WTC11 (cell line): ENCODE measurements around the gene CCHCR1. TPM values are rescaled to one million over a fixed set of nuclear protein-coding genes. Genes with fewer than 3 reads are reported as not detected.

Experiments
- CBFB ChIP-seq: sonication (generic); formaldehyde crosslinking; IDR thresholded peaks from 2 replicates; pipeline ENCODE4 v1.8.1; 2022; ENCODE audit warnings: mild to moderate bottlenecking, low read depth, missing genetic modification reagents
- GABPB1 ChIP-seq: sonication (generic); formaldehyde crosslinking; IDR thresholded peaks from 2 replicates; pipeline ENCODE4 v1.8.1; 2023; ENCODE audit warnings: mild to moderate bottlenecking, missing genetic modification reagents
- NFYB ChIP-seq: sonication (generic); formaldehyde crosslinking; conservative IDR thresholded peaks from 2 replicates; pipeline ENCODE4 v1.8.0; 2022; ENCODE audit warnings: low read depth, missing genetic modification reagents
- NR3C1 ChIP-seq: sonication (generic); formaldehyde crosslinking; conservative IDR thresholded peaks from 2 replicates; pipeline ENCODE4 v1.8.1; 2023; ENCODE audit warnings: low read depth, mild to moderate bottlenecking, missing genetic modification reagents
- TCF7 ChIP-seq: sonication (generic); formaldehyde crosslinking; IDR thresholded peaks from 2 replicates; pipeline ENCODE4 v1.8.0; 2022; ENCODE audit warnings: mild to moderate bottlenecking, low read depth, missing genetic modification reagents, moderate library complexity
- TEAD1 ChIP-seq: sonication (generic); formaldehyde crosslinking; IDR thresholded peaks from 2 replicates; pipeline ENCODE4 v1.8.0; 2022; ENCODE audit warnings: mild to moderate bottlenecking, missing genetic modification reagents
- ZNF138 ChIP-seq: sonication (generic); formaldehyde crosslinking; conservative IDR thresholded peaks from 2 replicates; pipeline ENCODE4 v1.8.1; 2022; ENCODE audit warnings: mild to moderate bottlenecking, moderate library complexity, missing genetic modification reagents
- ZNF219 ChIP-seq: sonication (generic); formaldehyde crosslinking; IDR thresholded peaks from 2 replicates; pipeline ENCODE4 v1.8.0; 2023; ENCODE audit warnings: missing genetic modification reagents, mild to moderate bottlenecking, borderline replicate concordance
- ZNF263 ChIP-seq: sonication (generic); formaldehyde crosslinking; IDR thresholded peaks from 2 replicates; pipeline ENCODE4 v1.8.1; 2022; ENCODE audit warnings: low read depth, mild to moderate bottlenecking, moderate library complexity, missing genetic modification reagents
- ZNF317 ChIP-seq: sonication (generic); formaldehyde crosslinking; IDR thresholded peaks from 2 replicates; pipeline ENCODE4 v1.8.1; 2023; ENCODE audit warnings: low read depth, mild to moderate bottlenecking, moderate library complexity, missing genetic modification reagents, borderline replicate concordance
- ZNF396 ChIP-seq: fragments of 250-450 bp; sonication (Bioruptor Pico); IDR thresholded peaks from 2 replicates; pipeline ENCODE4 v1.8.0; 2021; ENCODE audit warnings: mild to moderate bottlenecking, moderate library complexity, borderline replicate concordance
- total RNA-seq: library from RNA; stranded (reverse); gene quantifications from 3 replicates; pipeline ENCODE4 v1.2.3, GENCODE V29; 2021
- TF ChIP-seq, protein P1 (sequence below): sonication (generic); formaldehyde crosslinking; IDR thresholded peaks from 2 replicates; pipeline ENCODE4 v1.8.1; 2023; ENCODE audit warnings: mild to moderate bottlenecking, missing genetic modification reagents
- TF ChIP-seq, protein P2 (sequence below): sonication (generic); formaldehyde crosslinking; IDR thresholded peaks from 2 replicates; pipeline ENCODE4 v1.8.1; 2022; ENCODE audit warnings: missing genetic modification reagents, borderline replicate concordance
- TF ChIP-seq, protein P3 (sequence below): fragments of 250-450 bp; sonication (Bioruptor Pico); IDR thresholded peaks from 2 replicates; pipeline ENCODE4 v1.9.0; 2021; ENCODE audit warnings: mild to moderate bottlenecking
- TF ChIP-seq, protein P4 (sequence below): sonication (generic); formaldehyde crosslinking; IDR thresholded peaks from 2 replicates; pipeline ENCODE4 v1.8.0; 2022; ENCODE audit warnings: mild to moderate bottlenecking, missing genetic modification reagents
- TF ChIP-seq, protein P5 (sequence below): sonication (generic); formaldehyde crosslinking; IDR thresholded peaks from 2 replicates; pipeline ENCODE4 v1.8.1; 2022; ENCODE audit warnings: low read depth, mild to moderate bottlenecking, moderate library complexity, missing genetic modification reagents, borderline replicate concordance

The CCHCR1 gene
- total RNA-seq, 1 experiment from 2014 or later: 58.7 TPM

DNA sequence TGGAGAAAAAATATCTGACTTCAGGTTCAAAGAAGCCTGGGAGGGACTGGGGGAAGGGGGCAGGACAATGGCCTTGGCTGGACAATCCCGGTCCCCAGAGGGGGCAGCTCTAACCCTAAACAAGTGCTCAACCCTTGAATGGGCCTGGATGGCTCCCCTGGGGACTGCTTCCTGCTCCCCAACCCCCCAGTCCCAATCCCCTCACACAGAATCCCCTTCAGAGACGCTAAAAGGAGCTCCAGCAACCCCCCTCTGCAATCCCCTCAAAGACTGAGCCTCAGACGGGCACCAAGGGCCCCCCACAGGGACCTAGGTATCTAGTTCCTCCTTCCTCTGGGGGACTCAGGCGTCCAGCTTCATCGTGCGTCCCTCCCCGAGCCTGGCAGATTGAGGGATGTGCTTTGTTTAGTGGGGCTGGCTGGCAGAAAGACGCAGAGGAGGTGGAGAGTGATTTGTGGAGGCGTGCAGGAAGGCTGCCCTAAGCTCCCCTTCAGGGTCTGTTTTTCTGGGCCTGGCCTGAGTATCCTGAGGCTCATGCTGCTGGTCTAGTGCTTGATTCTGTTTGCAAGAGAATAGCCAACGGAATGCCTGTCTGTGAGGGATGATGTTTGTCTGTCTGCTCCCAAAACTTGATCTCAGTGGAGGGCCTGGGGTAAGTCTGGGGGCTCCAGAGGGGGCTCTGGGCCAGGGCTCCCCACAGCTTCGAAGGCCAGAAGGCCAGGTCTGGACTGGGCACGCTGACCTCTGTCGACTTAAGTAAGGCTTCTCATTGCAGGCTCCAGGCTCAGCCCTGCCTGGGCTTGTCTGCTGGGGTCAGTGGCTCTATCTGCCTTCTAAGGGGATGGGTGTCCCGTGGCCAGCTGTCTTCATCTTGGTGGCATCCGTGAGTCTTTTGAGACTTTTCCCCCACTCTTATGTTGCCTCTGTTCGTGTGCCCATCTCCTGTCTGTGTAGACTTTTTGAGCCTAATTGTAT lies 14.6 kb upstream of the CCHCR1 start (continued):
- TF ChIP-seq, protein P1, sequence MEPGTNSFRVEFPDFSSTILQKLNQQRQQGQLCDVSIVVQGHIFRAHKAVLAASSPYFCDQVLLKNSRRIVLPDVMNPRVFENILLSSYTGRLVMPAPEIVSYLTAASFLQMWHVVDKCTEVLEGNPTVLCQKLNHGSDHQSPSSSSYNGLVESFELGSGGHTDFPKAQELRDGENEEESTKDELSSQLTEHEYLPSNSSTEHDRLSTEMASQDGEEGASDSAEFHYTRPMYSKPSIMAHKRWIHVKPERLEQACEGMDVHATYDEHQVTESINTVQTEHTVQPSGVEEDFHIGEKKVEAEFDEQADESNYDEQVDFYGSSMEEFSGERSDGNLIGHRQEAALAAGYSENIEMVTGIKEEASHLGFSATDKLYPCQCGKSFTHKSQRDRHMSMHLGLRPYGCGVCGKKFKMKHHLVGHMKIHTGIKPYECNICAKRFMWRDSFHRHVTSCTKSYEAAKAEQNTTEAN: no peak
- TF ChIP-seq, protein P2, sequence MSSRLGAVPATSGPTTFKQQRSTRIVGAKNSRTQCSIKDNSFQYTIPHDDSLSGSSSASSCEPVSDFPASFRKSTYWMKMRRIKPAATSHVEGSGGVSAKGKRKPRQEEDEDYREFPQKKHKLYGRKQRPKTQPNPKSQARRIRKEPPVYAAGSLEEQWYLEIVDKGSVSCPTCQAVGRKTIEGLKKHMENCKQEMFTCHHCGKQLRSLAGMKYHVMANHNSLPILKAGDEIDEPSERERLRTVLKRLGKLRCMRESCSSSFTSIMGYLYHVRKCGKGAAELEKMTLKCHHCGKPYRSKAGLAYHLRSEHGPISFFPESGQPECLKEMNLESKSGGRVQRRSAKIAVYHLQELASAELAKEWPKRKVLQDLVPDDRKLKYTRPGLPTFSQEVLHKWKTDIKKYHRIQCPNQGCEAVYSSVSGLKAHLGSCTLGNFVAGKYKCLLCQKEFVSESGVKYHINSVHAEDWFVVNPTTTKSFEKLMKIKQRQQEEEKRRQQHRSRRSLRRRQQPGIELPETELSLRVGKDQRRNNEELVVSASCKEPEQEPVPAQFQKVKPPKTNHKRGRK (CRISPR knock-in tag): no peak
- TF ChIP-seq ZNF138 (CRISPR knock-in tag): no peak
- no peak for TF ChIP-seq NFYB (CRISPR knock-in tag)
- TF ChIP-seq, protein P3, sequence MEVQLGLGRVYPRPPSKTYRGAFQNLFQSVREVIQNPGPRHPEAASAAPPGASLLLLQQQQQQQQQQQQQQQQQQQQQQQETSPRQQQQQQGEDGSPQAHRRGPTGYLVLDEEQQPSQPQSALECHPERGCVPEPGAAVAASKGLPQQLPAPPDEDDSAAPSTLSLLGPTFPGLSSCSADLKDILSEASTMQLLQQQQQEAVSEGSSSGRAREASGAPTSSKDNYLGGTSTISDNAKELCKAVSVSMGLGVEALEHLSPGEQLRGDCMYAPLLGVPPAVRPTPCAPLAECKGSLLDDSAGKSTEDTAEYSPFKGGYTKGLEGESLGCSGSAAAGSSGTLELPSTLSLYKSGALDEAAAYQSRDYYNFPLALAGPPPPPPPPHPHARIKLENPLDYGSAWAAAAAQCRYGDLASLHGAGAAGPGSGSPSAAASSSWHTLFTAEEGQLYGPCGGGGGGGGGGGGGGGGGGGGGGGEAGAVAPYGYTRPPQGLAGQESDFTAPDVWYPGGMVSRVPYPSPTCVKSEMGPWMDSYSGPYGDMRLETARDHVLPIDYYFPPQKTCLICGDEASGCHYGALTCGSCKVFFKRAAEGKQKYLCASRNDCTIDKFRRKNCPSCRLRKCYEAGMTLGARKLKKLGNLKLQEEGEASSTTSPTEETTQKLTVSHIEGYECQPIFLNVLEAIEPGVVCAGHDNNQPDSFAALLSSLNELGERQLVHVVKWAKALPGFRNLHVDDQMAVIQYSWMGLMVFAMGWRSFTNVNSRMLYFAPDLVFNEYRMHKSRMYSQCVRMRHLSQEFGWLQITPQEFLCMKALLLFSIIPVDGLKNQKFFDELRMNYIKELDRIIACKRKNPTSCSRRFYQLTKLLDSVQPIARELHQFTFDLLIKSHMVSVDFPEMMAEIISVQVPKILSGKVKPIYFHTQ (CRISPR knock-in tag): no peak; the same call in 1 of the 2 replicates
- no peak for TF ChIP-seq NR3C1 (CRISPR knock-in tag)
- TF ChIP-seq ZNF396 (CRISPR knock-in tag): no peak
- TF ChIP-seq, protein P4, sequence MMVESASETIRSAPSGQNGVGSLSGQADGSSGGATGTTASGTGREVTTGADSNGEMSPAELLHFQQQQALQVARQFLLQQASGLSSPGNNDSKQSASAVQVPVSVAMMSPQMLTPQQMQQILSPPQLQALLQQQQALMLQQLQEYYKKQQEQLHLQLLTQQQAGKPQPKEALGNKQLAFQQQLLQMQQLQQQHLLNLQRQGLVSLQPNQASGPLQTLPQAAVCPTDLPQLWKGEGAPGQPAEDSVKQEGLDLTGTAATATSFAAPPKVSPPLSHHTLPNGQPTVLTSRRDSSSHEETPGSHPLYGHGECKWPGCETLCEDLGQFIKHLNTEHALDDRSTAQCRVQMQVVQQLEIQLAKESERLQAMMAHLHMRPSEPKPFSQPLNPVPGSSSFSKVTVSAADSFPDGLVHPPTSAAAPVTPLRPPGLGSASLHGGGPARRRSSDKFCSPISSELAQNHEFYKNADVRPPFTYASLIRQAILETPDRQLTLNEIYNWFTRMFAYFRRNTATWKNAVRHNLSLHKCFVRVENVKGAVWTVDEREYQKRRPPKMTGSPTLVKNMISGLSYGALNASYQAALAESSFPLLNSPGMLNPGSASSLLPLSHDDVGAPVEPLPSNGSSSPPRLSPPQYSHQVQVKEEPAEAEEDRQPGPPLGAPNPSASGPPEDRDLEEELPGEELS: peak; percentile 97; the same call in 1 of the 2 replicates
- TF ChIP-seq ZNF219 (CRISPR knock-in tag): no peak
- TF ChIP-seq TEAD1 (CRISPR knock-in tag): no peak
- TF ChIP-seq GABPB1: no peak
- no peak for TF ChIP-seq ZNF263 (CRISPR knock-in tag)
- TF ChIP-seq ZNF317: no peak
- TF ChIP-seq, protein P5, sequence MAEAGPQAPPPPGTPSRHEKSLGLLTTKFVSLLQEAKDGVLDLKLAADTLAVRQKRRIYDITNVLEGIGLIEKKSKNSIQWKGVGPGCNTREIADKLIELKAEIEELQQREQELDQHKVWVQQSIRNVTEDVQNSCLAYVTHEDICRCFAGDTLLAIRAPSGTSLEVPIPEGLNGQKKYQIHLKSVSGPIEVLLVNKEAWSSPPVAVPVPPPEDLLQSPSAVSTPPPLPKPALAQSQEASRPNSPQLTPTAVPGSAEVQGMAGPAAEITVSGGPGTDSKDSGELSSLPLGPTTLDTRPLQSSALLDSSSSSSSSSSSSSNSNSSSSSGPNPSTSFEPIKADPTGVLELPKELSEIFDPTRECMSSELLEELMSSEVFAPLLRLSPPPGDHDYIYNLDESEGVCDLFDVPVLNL (CRISPR knock-in tag): no peak
- TF ChIP-seq TCF7 (CRISPR knock-in tag): no peak
- TF ChIP-seq CBFB (CRISPR knock-in tag): no peak
